ENCODE data around the gene TBC1D22A. TPM values are rescaled to one million over a fixed set of nuclear protein-coding genes. Genes with fewer than 3 reads are reported as not detected.

TBC1D22A gene
- total RNA-seq, 8 experiments from 2014 or later = 6.6 to 31.4 (median 12.3) TPM

DNA sequence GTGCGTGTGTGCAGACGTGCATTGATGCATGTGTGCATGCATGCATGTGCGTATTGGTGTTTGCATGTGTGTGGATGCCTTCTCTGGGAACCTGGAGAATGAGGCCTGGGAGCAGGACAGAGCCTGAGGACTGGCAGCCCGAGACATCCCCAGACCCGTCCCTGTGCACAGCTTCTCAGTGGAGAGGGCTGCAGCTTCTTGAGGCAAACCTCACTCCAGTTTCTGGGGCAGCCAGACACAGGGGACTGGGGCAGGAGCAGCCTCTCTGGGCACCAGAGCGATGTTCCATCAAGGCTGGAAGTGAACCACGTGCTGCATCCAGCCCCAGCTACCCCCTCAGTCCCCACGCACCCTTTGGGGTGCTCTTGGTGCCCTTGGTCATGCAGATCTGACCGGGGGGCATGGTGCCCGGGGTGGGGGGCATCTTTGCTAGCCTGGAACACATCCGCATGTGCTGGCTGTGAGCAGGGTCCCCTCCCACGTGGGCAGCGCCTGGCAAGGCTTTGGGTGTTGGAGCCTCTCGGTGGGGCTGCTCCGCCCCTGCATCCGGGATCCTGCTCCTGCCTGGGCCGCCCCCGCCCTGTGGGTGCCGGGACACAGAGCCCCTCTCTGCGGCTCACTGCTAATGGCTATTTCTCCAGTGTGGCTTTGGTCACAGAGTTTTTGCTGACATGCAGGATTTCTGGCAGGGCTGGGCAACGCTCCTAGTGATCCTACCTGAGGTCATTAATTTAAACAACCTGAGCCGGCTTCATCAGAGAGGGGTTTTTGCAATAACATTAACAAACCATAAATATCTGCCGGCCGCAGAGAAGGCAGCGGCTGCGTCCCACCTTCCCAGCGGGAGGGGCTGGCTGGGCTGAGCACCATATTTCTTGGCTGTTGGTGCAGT lies 434.7 kb downstream of the TBC1D22A start:
- Histone ChIP-seq H3K27ac (no peak overlapping the region), H3K4me1 (replicated peaks in 1 of 2) (peaks cover 0 to 13% of the 10 kb centered on the region in 2 donors), H3K4me3 (no peak overlapping the region)
- WGBS, 10 experiments = 9 to 72% (median 15%) methylated on average over 3 to 9 of the region's 27 CpGs; no CpG with 5 or more reads in 5 of the 10 experiments
- in situ Hi-C loops (cut with MboI; ENCODE audit: low pct_unique_long_range_greater_than_20kb in 2 of 9, low sequenced_read_pairs in 9 of 9, unreplicated experiment in 9 of 9) = no loop called here
- ATAC-seq (replicated peaks in 6 of 8) = peak in 5 of 8 experiments; percentile 5 to 93 (median 59)

DNA sequence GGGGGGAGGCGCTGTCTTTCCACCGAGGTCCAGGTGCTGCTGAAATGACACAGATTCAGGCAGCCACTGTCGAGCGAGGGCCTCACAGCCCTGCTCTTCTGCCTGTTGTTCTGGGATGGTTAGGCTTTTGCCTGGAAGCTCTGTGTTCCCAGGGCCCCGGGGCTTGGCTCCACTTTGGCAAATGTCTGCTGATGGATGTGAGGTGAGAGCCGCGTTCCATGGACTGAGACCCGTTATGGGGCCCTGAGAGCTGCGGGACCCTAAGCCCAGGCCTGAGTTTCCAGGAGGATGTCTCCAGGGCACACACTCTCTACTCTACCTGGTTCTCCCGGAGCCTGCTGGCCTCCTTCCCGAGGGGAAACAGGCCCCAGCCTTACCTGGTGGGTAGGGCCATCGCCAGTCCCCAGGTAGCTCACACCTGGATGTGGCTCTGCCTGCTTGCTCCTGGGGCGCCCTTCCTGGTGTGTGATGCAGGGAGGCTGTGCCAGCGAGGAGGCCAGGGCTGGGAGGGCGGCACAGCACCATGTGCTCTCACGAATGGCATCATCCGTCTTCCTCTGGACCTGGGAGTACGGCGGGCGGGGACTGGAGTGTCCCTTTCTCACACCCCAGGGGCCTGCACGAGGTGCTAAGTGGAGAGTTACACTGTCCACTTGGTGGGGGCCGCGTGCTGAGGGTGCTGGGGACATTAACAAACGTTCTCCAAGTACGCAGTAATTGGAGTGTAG lies 435.5 kb downstream of the TBC1D22A start:
- H3K27ac ChIP-seq = no peak overlapping the region
- WGBS, 10 experiments = 20 to 75% (median 62%) methylated on average over 2 to 8 of the region's 25 CpGs; no CpG with 5 or more reads in 4 of the 10 experiments
- in situ Hi-C loops (cut with MboI; ENCODE audit: low pct_unique_long_range_greater_than_20kb in 2 of 9, low sequenced_read_pairs in 9 of 9, unreplicated experiment in 9 of 9) = no loop called here
- peak in 3 of 8 experiments; percentile 6 to 73 (median 47) for ATAC-seq (replicated peaks in 6 of 8)
- peaks cover 0 to 13% of the 10 kb centered on the region in 2 donors for H3K4me1 ChIP-seq (replicated peaks in 1 of 2)
- no peak overlapping the region for H3K4me3 ChIP-seq

DNA sequence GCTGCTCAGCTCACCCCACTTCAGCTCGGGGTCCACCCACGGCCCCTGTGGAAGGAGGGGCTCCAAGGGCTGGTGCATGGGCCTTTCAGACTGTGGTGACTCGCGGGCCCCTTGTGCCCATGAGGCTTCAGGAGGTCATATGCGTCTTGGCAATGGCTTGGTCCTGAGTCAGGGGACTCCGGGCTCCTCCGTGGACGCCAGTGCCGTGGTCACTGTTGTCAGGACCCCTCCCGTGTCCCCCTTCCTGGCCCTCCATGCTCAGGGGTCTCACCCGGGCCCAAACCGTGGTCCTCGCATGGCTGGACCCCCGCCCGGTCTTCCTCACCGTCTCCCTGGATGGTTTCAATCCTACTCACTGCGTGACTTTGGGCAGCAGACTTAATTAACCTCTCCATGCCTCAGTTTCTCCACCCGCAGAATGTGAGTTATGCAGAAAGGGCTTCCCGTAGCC lies 436.4 kb downstream of the TBC1D22A start:
- Histone ChIP-seq H3K27ac (no peak overlapping the region), H3K4me3 (no peak overlapping the region), H3K4me1 (replicated peaks in 1 of 2) (peaks cover 0 to 13% of the 10 kb centered on the region in 2 donors)
- WGBS, 10 experiments = 0 to 100% (median 68%) methylated on average over 1 to 3 of the region's 19 CpGs; no CpG with 5 or more reads in 6 of the 10 experiments
- in situ Hi-C loops (cut with MboI; ENCODE audit: low pct_unique_long_range_greater_than_20kb in 2 of 9, low sequenced_read_pairs in 9 of 9, unreplicated experiment in 9 of 9) = no loop called here
- no peak for ATAC-seq (replicated peaks in 6 of 8)

DNA sequence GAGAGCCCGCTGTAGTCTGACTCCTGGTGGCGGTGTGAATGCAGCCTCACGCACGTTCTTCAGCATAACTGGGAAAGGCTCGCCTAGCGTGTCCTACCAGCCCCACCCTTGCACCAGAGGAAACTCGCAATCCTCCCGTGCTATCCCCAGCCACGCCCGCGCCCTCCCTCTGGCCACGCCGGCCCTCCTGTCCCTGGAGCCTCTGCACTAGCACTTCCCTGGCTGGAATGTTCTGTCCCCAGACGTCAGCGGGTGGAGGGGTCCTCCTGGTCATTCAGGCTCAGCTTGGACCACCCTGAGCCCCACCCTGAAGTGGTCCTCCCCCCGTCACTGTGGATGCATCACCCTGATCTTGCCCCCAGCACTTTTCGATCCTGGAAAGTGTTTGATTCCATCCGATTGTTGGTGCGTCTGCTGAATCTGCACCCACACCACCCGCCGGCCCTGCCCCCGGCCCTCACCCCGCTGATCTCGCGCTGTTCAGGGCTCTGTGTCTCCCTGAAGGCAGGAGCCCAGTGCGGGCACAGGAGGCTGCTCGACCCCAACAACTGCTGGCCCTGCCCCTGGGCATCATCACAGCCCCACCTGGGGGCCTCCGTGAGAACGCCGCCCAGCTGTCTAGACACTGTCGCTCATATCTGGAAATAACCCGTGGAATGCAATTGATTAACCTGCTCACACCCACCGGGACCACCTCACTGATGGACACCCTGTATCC lies 437.0 kb downstream of the TBC1D22A start:
- Histone ChIP-seq H3K4me1 (replicated peaks in 1 of 2) (peaks cover 0 to 13% of the 10 kb centered on the region in 2 donors), H3K27ac (no peak overlapping the region), H3K4me3 (no peak overlapping the region)
- 58 to 91% (median 60%) methylated on average over 1 to 6 of the region's 33 CpGs; no CpG with 5 or more reads in 7 of the 10 experiments for WGBS, 10 experiments
- in situ Hi-C loops (cut with MboI; ENCODE audit: low pct_unique_long_range_greater_than_20kb in 2 of 9, low sequenced_read_pairs in 9 of 9, unreplicated experiment in 9 of 9) = no loop called here
- peak in 2 of 8 experiments; percentile 40 to 79 for ATAC-seq (replicated peaks in 6 of 8)

DNA sequence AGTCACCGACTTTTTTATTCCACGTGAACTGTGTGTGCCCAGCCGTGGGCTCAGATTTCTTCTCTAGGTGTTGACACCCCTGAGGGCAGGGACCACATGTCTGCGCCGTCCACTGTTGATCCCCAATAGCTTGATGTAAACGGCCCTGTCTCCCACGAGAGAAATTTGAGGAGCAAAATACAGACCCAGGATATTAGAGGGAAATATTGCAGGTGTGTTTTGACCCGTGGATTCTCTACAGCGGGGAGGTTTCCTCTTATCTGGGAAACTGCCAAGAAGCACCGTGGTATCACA lies 437.5 kb downstream of the TBC1D22A start:
- H3K4me1 ChIP-seq (replicated peaks in 1 of 2) = peaks cover 0 to 13% of the 10 kb centered on the region in 2 donors
- no peak overlapping the region for H3K27ac ChIP-seq
- 14 to 72% (median 54%) methylated on average over 2 to 6 of the region's 10 CpGs; no CpG with 5 or more reads in 2 of the 10 experiments for WGBS, 10 experiments
- ATAC-seq (replicated peaks in 6 of 8) = no peak
- in situ Hi-C loops (cut with MboI; ENCODE audit: low pct_unique_long_range_greater_than_20kb in 2 of 9, low sequenced_read_pairs in 9 of 9, unreplicated experiment in 9 of 9) = no loop called here
- H3K4me3 ChIP-seq = no peak overlapping the region

DNA sequence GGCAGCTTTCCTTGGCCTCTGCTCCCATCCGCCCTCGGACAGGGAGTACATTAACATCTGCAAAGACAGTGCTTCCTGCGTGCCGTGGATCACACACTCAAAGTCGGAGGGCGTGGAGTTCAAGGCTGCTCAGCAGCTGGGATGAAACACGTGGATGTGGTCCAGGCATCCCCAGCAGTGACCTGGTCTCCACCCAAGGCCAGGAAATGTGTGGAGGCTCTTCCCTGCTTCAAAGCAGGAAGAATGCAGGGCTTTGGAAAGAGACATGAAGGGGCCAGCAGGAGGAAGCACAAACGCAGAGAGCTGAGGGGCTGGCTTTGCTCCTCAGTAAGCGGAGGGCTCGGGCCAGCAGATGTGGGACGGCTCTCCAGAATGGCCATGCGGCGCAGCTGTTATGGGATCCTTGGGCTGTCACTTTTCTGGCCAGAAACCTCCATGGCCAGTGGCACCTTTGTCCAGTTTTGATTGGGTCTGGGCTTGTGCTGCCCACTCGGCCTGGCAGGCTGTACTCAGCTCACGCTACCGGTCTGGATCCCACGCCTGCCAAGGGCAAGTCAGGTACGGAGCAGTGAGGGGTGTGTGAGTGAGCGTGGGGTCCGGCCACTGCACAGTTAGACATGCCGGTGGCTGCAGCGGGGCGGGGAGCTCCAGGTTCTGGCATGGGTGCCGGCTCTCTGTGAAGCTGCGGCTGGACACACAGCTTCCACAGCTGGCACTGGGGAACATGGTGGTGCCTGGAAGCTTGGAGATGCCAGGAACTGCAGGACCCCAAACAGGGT lies 438.0 kb downstream of the TBC1D22A start:
- in situ Hi-C loops (cut with MboI; ENCODE audit: low pct_unique_long_range_greater_than_20kb in 2 of 9, low sequenced_read_pairs in 9 of 9, unreplicated experiment in 9 of 9) = no loop called here
- WGBS, 10 experiments = 0 to 93% (median 48%) methylated on average over 1 to 8 of the region's 25 CpGs; no CpG with 5 or more reads in 4 of the 10 experiments
- H3K4me1 ChIP-seq (replicated peaks in 1 of 2) = peaks cover 0 to 13% of the 10 kb centered on the region in 2 donors
- no peak overlapping the region for H3K27ac ChIP-seq
- ATAC-seq (replicated peaks in 6 of 8) = peak in 3 of 8 experiments; percentile 17 to 71 (median 69)
- no peak overlapping the region for H3K4me3 ChIP-seq

DNA sequence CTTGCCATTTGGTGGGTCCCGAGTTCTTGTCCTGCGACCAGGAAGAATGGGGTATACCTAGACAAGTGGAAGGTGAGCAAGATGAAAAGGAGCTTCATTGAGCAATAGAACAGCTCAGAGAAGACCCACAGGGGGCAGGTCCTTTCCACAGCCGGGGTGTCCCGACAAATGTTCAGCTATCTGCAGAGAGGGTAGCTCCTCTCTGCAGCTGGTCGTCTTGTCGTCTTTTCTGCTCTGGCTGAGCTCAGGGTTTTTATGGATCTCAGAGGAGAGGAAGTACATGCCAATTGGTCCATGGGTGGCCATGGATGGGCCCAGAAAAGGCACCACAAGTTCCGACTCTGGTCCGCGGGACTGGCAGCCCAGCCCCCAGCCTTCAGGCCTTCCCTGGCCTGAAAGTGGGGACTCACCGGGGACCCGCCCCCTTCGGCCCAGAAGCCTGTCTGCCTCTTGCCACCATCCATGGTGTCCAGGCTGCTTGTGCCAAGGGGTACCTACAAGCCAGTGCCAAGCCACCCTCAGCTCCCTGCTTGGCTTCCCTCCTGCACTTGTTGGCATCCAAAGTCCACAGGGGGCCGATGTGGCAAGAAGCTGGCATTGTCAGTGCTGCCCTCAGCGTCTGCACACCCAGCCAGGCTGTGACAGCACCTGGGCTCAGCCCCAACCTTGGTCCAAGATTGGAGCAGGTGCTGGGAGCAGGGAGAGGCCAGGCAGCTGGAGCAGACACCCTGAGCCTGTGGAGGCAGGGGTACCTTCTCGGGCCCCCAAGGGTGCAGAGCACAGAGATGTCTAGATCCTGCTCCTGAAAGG lies 438.9 kb downstream of the TBC1D22A start:
- Histone ChIP-seq H3K4me3 (no peak overlapping the region), H3K4me1 (replicated peaks in 1 of 2) (peaks cover 0 to 13% of the 10 kb centered on the region in 2 donors), H3K27ac (no peak overlapping the region)
- in situ Hi-C loops (cut with MboI; ENCODE audit: low pct_unique_long_range_greater_than_20kb in 2 of 9, low sequenced_read_pairs in 9 of 9, unreplicated experiment in 9 of 9) = no loop called here
- no peak for ATAC-seq (replicated peaks in 6 of 8)
- 38 to 100% (median 85%) methylated on average over 1 to 6 of the region's 15 CpGs; no CpG with 5 or more reads in 4 of the 10 experiments for WGBS, 10 experiments

DNA sequence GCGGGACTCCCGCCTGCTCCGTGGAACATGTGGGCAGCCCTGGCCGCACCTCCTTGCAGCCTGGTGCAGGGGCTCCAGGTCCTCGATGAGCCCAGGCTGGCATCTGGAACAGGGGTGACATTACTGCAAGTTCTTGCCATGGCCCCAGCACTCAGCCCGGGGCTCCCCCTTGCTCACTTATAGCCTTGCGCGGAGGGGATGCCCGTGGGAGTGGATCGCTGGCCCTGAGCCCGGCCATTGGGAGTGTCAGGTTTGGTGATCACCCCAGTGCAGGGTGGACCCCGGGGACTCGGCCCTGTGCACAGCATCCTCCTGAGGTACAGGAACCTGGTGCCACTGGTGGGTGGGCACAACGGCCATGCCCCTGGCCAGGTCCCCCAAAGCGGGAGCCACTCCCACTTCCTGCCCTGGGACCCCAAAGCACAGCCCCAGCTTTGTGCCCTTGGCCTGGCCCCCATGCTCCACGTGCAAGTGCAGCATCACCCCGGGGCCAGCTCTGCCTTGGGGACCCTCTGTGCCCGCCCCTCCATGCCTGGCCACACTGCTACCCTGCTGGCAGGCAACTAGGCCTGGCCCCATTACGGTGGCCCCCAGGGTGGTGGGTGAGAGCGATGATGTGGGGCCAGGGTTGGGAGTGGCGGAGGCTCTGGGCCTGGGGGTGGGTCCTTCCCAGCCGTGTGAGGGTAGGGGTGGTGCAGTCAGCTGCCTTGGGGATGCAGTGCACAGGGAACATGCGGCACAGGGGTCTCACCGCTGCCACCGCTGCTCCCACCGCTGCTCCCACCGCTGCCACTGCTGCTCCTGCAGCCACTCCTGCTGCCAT lies 439.8 kb downstream of the TBC1D22A start:
- Histone ChIP-seq H3K27ac (no peak overlapping the region), H3K4me1 (replicated peaks in 1 of 2) (peaks cover 0 to 10% of the 10 kb centered on the region in 2 donors), H3K4me3 (no peak overlapping the region)
- 60 to 80% (median 69%) methylated on average over 1 to 9 of the region's 27 CpGs; no CpG with 5 or more reads in 6 of the 10 experiments for WGBS, 10 experiments
- no peak for ATAC-seq (replicated peaks in 6 of 8)
- in situ Hi-C loops (cut with MboI; ENCODE audit: low pct_unique_long_range_greater_than_20kb in 2 of 9, low sequenced_read_pairs in 9 of 9, unreplicated experiment in 9 of 9) = no loop called here

DNA sequence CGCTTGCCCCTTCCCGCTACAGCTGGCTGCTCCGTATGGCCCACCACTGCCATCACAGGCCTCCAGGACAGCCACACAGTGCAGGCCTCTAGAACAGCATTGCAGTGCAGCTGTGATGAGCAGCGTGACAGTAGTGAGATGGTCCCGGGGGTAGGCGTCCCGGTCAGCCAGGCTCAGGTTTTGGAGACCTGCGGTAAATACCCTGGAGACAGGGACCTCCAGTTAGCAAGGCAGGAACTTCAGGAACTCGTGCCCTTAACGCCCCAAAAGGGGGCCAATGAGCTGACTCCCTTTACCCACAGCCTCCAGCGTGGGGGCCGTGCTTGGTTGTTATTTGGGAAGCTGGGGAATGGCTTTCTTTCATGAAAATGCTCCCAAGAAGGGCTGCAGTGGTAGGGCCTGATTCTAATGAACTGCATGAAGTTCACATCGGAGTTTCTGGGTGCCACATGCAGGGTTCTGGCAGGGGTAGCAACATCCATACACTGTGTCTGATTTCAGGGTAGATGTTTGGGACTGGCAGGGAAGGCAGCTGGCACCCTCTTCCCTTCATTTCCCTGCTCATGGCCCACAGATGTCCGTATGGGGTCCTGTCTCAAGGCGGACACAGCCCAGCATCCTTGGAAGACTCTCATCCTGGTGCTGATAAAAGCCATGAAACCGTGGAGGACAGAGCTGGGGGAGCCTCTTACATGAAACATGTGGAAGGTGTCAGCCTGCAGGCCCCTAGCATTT lies 440.5 kb downstream of the TBC1D22A start:
- no peak for ATAC-seq (replicated peaks in 6 of 8)
- Histone ChIP-seq H3K4me1 (replicated peaks in 1 of 2) (peaks cover 0 to 3% of the 10 kb centered on the region in 2 donors), H3K27ac (no peak overlapping the region), H3K4me3 (no peak overlapping the region)
- in situ Hi-C loops (cut with MboI; ENCODE audit: low pct_unique_long_range_greater_than_20kb in 2 of 9, low sequenced_read_pairs in 9 of 9, unreplicated experiment in 9 of 9) = no loop called here
- WGBS, 10 experiments = 0 to 84% (median 43%) methylated on average over 1 to 6 of the region's 16 CpGs; no CpG with 5 or more reads in 3 of the 10 experiments

DNA sequence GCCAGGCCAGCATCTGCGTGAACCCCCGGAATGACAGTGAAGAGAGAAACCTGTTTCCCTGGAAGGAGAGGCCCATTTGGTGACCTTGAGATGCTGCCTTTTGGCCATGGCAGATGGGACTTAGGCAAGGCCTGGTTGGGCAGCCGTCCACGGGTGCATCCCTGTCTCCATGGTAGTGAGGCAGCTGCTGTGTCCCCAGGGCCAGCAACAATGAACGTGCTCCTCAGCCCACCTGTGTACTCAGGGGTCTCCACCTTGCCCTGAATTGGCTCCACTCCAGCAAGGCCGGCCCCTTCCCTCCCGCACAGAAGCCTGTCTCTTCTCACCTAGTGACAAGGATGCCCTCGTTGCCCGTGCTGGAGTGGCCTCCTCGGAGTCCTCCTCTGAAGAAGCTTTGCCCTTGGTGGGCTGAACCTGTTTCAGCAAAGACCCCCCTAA lies 441.1 kb downstream of the TBC1D22A start:
- in situ Hi-C loops (cut with MboI; ENCODE audit: low pct_unique_long_range_greater_than_20kb in 2 of 9, low sequenced_read_pairs in 9 of 9, unreplicated experiment in 9 of 9) = no loop called here
- Histone ChIP-seq H3K27ac (no peak overlapping the region), H3K4me1 (replicated peaks in 1 of 2) (no peaks in the 10 kb centered on the region), H3K4me3 (no peak overlapping the region)
- ATAC-seq (replicated peaks in 6 of 8) = no peak
- 42 to 87% (median 80%) methylated on average over 1 to 5 of the region's 10 CpGs; no CpG with 5 or more reads in 3 of the 10 experiments for WGBS, 10 experiments

Measured in motor neuron (in vitro differentiated cells).